Caco-2 (cell line): ENCODE data around the gene ERMAP. TPM values are rescaled to one million over a fixed set of nuclear protein-coding genes. Genes with fewer than 3 reads are reported as not detected.

ENCODE experiments used
- BruUV-seq: library from RNA; stranded (reverse); fragments of 400-500 nt; replicated peaks from 2 replicates; lab custom pipeline; 2021; lab: Mats Ljungman, UMichigan
- CTCF ChIA-PET: fragments of 300-600 bp; sonication (Branson Sonifier 250); formaldehyde crosslinking; loops from one replicate; lab custom pipeline; 2022; ENCODE audit warnings: antibody characterized with exemption; lab: Charles Lee
- POLR2A ChIA-PET: fragments of 300-600 bp; sonication (Branson Sonifier 250); formaldehyde crosslinking; loops from one replicate; lab custom pipeline; 2022; ENCODE audit warnings: antibody characterized with exemption; lab: Charles Lee
- DNase-seq, 2 experiments: peaks; one replicate each; pipeline versions ENCODE4 v3.0.0 to v3.0.0-alpha.2; 2020 to 2022
- H3K27me3 ChIP-seq: replicated peaks from 2 replicates; pipeline ENCODE4 v1.6.0; 2011; ENCODE audit warnings: low read length; ENCODE audit not compliant: control insufficient read depth, insufficient read depth
- H3K36me3 ChIP-seq: 2 replicates; pipeline ENCODE4 v1.5.1; 2011; ENCODE audit warnings: low read length; ENCODE audit not compliant: control insufficient read depth, insufficient read depth
- H3K4me1 ChIP-seq: fragments of 250-450 bp; sonication (Bioruptor Pico); 2 replicates; pipeline ENCODE4 v1.5.1; 2020; ENCODE audit warnings: mild to moderate bottlenecking
- H3K4me3 ChIP-seq: 2 replicates; pipeline ENCODE4 v1.5.1; 2011; ENCODE audit warnings: low read depth, mild to moderate bottlenecking, control low read depth, low read length
- H3K9me3 ChIP-seq: fragments of 250-450 bp; sonication (Bioruptor Pico); 2 replicates; pipeline ENCODE4 v1.5.1; 2020; ENCODE audit warnings: mild to moderate bottlenecking, moderate library complexity
- H3K27ac Mint-ChIP-seq: one replicate; pipeline ENCODE4 v1.8.0; 2022; ENCODE audit warnings: mixed read lengths; ENCODE audit not compliant: unreplicated experiment
- H3K27me3 Mint-ChIP-seq: one replicate; pipeline ENCODE4 v1.8.0; 2022; ENCODE audit warnings: mixed read lengths; ENCODE audit not compliant: insufficient read depth, unreplicated experiment
- H3K36me3 Mint-ChIP-seq: one replicate; pipeline ENCODE4 v1.8.0; 2022; ENCODE audit warnings: mild to moderate bottlenecking, mixed read lengths; ENCODE audit not compliant: insufficient read depth, unreplicated experiment
- H3K4me1 Mint-ChIP-seq: one replicate; pipeline ENCODE4 v1.8.0; 2022; ENCODE audit warnings: low read depth, mixed read lengths; ENCODE audit not compliant: unreplicated experiment
- H3K4me3 Mint-ChIP-seq: one replicate; pipeline ENCODE4 v1.8.0; 2022; ENCODE audit warnings: mild to moderate bottlenecking, moderate library complexity, mixed read lengths; ENCODE audit not compliant: unreplicated experiment
- H3K9me3 Mint-ChIP-seq: one replicate; pipeline ENCODE4 v1.8.0; 2022; ENCODE audit warnings: mixed read lengths; ENCODE audit not compliant: unreplicated experiment
- intact Hi-C: fragments of 100-400 bp; cut with micrococcal nuclease; formaldehyde crosslinking; loops from one replicate; pipeline ENCODE4 v1.10.0; 2022; ENCODE audit not compliant: unreplicated experiment
- total RNA-seq: library from RNA; stranded (reverse); gene quantifications from 2 replicates; pipeline ENCODE4 v1.2.3, GENCODE V29; 2022
- TF ChIP-seq, protein P1 (sequence below), 2 experiments: fragments of 200-600 bp in 1 of 2; IDR thresholded peaks; 1 replicate in 1 of 2; 2 replicates in 1 of 2; pipeline versions ENCODE4 v1.5.1 to v1.8.0; 2011 to 2022; ENCODE audit warnings: antibody characterized with exemption in 1 of 2, control low read depth in 1 of 2, inconsistent platforms in 1 of 2, low read depth in 1 of 2, low read length in 1 of 2, mild to moderate bottlenecking in 1 of 2, moderate library complexity in 1 of 2; ENCODE audit not compliant: insufficient read depth in 1 of 2, severe bottlenecking in 1 of 2, unreplicated experiment in 1 of 2

The ERMAP gene
- total RNA-seq, 1 experiment from 2014 or later: 4.8 TPM

DNA sequence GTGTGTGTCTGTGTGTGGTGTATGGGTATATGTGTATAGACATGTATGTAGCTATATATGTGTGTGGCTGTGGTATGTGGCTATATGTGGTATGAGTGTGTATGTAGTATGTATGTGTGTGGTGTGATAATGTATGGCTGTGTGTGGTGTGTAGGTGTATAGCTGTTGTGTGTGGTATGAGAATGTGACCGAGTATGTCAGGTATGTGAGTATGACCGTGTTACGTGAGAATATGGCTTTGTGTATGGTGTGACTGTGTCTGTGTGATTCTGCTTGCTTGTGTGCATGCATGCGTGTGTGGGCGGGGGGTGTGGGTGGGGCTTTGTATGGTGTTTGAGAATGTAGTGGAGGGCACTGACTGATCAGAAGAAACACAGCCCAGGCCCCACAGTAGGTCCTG lies 33.0 kb downstream of the ERMAP start:
- peaks cover 10% of the 10 kb centered on the region for H3K4me1 Mint-ChIP-seq
- H3K36me3 Mint-ChIP-seq: peaks cover 26% of the 10 kb centered on the region
- TF ChIP-seq, protein P1, sequence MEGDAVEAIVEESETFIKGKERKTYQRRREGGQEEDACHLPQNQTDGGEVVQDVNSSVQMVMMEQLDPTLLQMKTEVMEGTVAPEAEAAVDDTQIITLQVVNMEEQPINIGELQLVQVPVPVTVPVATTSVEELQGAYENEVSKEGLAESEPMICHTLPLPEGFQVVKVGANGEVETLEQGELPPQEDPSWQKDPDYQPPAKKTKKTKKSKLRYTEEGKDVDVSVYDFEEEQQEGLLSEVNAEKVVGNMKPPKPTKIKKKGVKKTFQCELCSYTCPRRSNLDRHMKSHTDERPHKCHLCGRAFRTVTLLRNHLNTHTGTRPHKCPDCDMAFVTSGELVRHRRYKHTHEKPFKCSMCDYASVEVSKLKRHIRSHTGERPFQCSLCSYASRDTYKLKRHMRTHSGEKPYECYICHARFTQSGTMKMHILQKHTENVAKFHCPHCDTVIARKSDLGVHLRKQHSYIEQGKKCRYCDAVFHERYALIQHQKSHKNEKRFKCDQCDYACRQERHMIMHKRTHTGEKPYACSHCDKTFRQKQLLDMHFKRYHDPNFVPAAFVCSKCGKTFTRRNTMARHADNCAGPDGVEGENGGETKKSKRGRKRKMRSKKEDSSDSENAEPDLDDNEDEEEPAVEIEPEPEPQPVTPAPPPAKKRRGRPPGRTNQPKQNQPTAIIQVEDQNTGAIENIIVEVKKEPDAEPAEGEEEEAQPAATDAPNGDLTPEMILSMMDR (IDR thresholded peaks at IDR 0.05; ENCODE audit: insufficient read depth in 1 of 2, low read depth in 1 of 2, low read length in 1 of 2, severe bottlenecking in 1 of 2, unreplicated experiment in 1 of 2): no peak
- Histone ChIP-seq H3K36me3 (no peaks in the 10 kb centered on the region), H3K27me3 (no peaks in the 10 kb centered on the region), H3K4me1 (no peaks in the 10 kb centered on the region; the same call in 1 of the 2 replicates), H3K4me3 (no peak overlapping the region), H3K9me3 (no peaks in the 10 kb centered on the region)
- BruUV-seq: no TSS peak
- H3K4me3 Mint-ChIP-seq: no peak overlapping the region
- no peak for DNase-seq
- peaks cover 4% of the 10 kb centered on the region for H3K9me3 Mint-ChIP-seq
- CTCF ChIA-PET: no interaction called here
- intact Hi-C loops: no loop called here
- no peak overlapping the region for H3K27ac Mint-ChIP-seq
- POLR2A ChIA-PET: no interaction called here
- H3K27me3 Mint-ChIP-seq: no peaks in the 10 kb centered on the region

DNA sequence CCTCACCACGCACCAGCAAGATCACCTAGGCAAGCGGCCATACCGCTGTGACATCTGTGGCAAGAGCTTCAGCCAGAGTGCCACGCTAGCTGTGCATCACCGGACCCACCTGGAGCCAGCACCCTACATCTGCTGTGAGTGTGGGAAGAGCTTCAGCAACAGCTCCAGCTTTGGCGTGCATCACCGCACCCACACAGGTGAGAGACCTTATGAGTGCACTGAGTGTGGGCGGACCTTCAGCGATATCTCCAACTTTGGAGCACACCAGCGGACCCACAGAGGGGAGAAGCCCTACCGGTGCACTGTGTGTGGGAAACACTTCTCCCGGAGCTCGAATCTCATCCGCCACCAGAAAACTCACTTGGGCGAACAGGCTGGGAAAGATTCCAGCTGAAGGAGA lies 34.5 kb downstream of the ERMAP start:
- BruUV-seq: no TSS peak
- Histone ChIP-seq H3K4me3 (no peak overlapping the region), H3K36me3 (no peaks in the 10 kb centered on the region), H3K9me3 (no peaks in the 10 kb centered on the region), H3K4me1 (no peaks in the 10 kb centered on the region; the same call in 1 of the 2 replicates), H3K27me3 (no peaks in the 10 kb centered on the region)
- DNase-seq: no peak
- TF ChIP-seq, protein P1 (IDR thresholded peaks at IDR 0.05; ENCODE audit: insufficient read depth in 1 of 2, low read depth in 1 of 2, low read length in 1 of 2, severe bottlenecking in 1 of 2, unreplicated experiment in 1 of 2): no peak
- H3K9me3 Mint-ChIP-seq: peaks cover 17% of the 10 kb centered on the region
- no peak overlapping the region for H3K27ac Mint-ChIP-seq
- H3K27me3 Mint-ChIP-seq: no peaks in the 10 kb centered on the region
- peaks cover 10% of the 10 kb centered on the region for H3K4me1 Mint-ChIP-seq
- no peak overlapping the region for H3K4me3 Mint-ChIP-seq
- POLR2A ChIA-PET: no interaction called here
- CTCF ChIA-PET: interaction anchor here (0.8 kb wide), 1 partner anchor 85 kb away, joined by 3 read pairs; no protein-coding TSS in a partner anchor
- peaks cover 30% of the 10 kb centered on the region for H3K36me3 Mint-ChIP-seq
- intact Hi-C loops: no loop called here

DNA sequence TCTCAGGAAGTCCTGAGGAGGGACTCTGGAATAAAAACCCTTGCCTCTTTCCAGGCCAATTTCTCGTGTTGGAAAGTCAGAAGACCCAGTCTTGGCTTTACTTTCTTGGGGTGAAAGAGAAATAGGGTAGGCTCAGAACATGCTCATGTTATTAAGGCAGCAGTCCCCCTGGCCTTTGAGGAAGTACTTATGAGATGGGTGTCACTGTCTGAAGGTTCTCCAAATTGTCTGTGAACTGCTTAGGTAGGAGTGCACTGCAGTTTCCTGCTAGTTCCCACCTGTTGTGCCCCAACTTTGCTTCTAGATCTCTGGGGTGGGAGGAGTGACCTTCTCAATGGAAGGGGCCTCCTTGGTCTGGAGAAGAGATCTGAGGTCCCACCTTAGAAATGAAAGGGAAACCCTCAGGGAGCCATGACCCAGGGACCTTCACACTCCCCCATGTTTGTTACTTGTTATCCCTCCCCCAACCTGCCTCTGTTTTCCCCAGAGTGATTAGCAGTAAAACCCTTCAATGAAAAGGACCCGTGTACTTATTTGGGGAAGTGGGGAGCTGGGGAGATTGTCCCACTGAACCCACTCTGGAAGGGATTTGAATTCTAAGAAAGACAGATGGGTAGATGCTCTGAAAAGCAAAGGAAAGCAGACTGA lies 35.2 kb downstream of the ERMAP start:
- H3K4me1 Mint-ChIP-seq: peaks cover 7% of the 10 kb centered on the region
- peaks cover 21% of the 10 kb centered on the region for H3K9me3 Mint-ChIP-seq
- ChIA-PET CTCF (no interaction called here), POLR2A (no interaction called here)
- H3K27me3 ChIP-seq: no peaks in the 10 kb centered on the region
- H3K27me3 Mint-ChIP-seq: no peaks in the 10 kb centered on the region
- no TSS peak for BruUV-seq
- no peaks in the 10 kb centered on the region for H3K9me3 ChIP-seq
- intact Hi-C loops: no loop called here
- no peaks in the 10 kb centered on the region; the same call in 1 of the 2 replicates for H3K4me1 ChIP-seq
- H3K27ac Mint-ChIP-seq: no peak overlapping the region
- H3K36me3 Mint-ChIP-seq: peaks cover 23% of the 10 kb centered on the region
- no peak overlapping the region for H3K4me3 ChIP-seq
- no peak for DNase-seq
- H3K36me3 ChIP-seq: no peaks in the 10 kb centered on the region
- no peak overlapping the region for H3K4me3 Mint-ChIP-seq
- TF ChIP-seq, protein P1 (IDR thresholded peaks at IDR 0.05; ENCODE audit: insufficient read depth in 1 of 2, low read depth in 1 of 2, low read length in 1 of 2, severe bottlenecking in 1 of 2, unreplicated experiment in 1 of 2): no peak
